ENCODE measurements around the gene SH3TC1. TPM values are rescaled to one million over a fixed set of nuclear protein-coding genes. Genes with fewer than 3 reads are reported as not detected.

The SH3TC1 gene
- total RNA-seq, 4 donors from 2014 or later, result 13.7 to 18.7 (median 15.2) TPM

DNA sequence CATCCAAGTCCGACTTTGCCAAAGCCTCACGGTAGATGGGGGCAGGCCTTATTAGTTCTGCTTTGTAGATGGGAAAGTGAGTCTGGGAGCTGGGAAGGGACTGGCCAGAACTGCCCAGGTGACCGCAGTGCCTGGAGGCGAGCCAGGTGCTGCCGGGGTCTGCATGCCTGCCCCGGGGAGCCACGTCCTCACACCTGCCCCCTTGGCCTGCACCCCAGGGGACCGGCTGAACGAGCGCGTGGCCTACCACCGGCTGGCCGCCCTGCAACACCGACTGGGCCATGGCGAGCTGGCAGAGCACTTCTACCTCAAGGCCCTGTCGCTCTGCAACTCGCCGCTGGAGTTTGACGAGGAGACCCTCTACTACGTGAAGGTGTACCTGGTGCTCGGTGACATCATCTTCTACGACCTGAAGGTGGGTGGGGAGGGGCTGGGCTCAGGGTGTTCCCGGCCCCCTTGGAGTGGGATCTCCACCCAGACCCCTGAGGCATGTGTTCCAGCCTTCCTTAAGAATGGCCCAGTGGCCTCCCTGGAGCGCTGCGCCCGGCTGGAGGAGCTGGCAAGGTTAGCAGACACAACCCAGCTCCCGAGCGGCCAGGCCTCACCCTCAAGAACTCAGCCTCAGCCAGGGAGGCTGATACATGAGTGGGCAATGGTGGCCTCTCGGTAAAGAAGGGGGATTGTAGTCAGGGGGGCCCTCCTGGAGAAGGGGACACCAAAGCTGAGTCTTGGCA, 38.3 kb downstream of the SH3TC1 start:
- intact Hi-C loops (cut with DNase I), result no loop called here
- H3K4me3 ChIP-seq, result no peak overlapping the region
- DNase-seq (ENCODE audit: extremely low spot score), result no peak
- H3K27me3 ChIP-seq, result no peaks in the 10 kb centered on the region
- TF ChIP-seq, protein P1, sequence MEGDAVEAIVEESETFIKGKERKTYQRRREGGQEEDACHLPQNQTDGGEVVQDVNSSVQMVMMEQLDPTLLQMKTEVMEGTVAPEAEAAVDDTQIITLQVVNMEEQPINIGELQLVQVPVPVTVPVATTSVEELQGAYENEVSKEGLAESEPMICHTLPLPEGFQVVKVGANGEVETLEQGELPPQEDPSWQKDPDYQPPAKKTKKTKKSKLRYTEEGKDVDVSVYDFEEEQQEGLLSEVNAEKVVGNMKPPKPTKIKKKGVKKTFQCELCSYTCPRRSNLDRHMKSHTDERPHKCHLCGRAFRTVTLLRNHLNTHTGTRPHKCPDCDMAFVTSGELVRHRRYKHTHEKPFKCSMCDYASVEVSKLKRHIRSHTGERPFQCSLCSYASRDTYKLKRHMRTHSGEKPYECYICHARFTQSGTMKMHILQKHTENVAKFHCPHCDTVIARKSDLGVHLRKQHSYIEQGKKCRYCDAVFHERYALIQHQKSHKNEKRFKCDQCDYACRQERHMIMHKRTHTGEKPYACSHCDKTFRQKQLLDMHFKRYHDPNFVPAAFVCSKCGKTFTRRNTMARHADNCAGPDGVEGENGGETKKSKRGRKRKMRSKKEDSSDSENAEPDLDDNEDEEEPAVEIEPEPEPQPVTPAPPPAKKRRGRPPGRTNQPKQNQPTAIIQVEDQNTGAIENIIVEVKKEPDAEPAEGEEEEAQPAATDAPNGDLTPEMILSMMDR (IDR thresholded peaks at IDR 0.05), result no peak
- TF ChIP-seq EP300 (IDR thresholded peaks at IDR 0.05) (no peak), POLR2A (IDR thresholded peaks at IDR 0.05; ENCODE audit: low read depth) (no peak), POLR2AphosphoS5 (IDR thresholded peaks at IDR 0.05) (no peak)
- H3K27ac ChIP-seq (replicated peaks in 1 of 4), result no peak overlapping the region
- no peaks in the 10 kb centered on the region for H3K9me3 ChIP-seq
- WGBS, result 95% methylated on average over 19 of the region's 29 CpGs
- H3K4me1 ChIP-seq, result peaks cover 4 to 7% (median 6%) of the 10 kb centered on the region in 4 donors
- H3K36me3 ChIP-seq, result peaks cover 0 to 85% (median 41%) of the 10 kb centered on the region in 4 donors

DNA sequence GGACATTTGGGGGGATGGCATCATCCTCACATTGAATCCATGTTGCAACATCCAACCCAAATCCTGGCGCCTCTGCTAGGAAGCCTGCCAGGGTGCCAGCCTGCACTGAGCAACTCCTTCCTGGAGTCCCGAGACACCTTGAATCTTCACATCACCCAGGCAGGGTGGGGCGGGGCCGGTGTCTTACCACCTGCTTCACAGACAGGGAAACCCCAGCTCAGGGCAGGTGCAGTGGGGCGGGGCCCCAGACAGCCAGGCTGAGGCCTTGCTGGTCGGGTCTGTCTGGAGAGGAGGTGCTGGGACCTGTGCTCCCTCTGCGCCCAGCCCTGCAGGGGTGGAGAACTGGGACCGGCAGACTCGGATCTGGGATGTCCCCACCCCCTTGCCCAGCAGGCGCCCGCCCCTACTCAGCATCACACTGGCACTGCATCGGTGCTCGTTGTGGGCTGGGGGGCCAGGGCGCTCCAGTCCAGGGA, 39.0 kb downstream of the SH3TC1 start:
- H3K36me3 ChIP-seq, result peaks cover 0 to 79% (median 37%) of the 10 kb centered on the region in 4 donors
- no peaks in the 10 kb centered on the region for H3K27me3 ChIP-seq
- H3K27ac ChIP-seq (replicated peaks in 1 of 4), result no peak overlapping the region
- 93% methylated on average over 3 of the region's 14 CpGs for WGBS
- H3K4me3 ChIP-seq, result no peak overlapping the region
- H3K9me3 ChIP-seq, result no peaks in the 10 kb centered on the region
- intact Hi-C loops (cut with DNase I), result no loop called here
- TF ChIP-seq, protein P1 (IDR thresholded peaks at IDR 0.05), result no peak
- TF ChIP-seq EP300 (IDR thresholded peaks at IDR 0.05) (no peak), POLR2AphosphoS5 (IDR thresholded peaks at IDR 0.05) (no peak), POLR2A (IDR thresholded peaks at IDR 0.05; ENCODE audit: low read depth) (no peak)
- H3K4me1 ChIP-seq, result peaks cover 9 to 13% (median 12%) of the 10 kb centered on the region in 4 donors
- no peak for DNase-seq (ENCODE audit: extremely low spot score)

DNA sequence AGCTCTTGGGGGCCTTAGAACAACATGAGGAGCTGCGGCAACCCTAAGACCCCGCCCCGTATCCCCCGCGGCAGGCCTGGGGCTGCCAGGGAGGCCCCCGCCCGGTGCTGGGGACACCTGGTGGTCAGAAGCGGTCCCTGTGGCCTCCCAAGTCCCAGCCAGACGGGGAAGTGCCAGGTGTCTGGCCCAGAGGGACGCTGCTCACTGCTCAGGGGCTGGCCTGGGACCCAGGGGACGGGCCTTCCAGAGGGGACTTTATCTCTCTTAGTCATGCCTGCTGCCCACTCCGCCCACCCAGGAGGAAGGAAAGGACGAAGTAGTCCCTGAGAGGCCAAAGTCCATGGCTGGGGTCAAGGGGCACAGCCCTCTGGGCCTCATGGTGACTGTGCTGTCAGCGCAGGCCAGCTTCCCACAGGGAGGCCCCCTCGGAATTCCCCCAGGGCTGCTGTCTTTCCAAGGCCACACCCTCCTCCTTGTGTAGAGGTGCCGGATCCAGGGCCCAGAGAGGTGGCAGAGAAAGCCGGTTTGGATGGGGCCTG, 39.5 kb downstream of the SH3TC1 start:
- no peak overlapping the region for H3K4me3 ChIP-seq
- intact Hi-C loops (cut with DNase I), result no loop called here
- DNase-seq (ENCODE audit: extremely low spot score), result no peak
- peaks cover 9 to 13% (median 12%) of the 10 kb centered on the region in 4 donors for H3K4me1 ChIP-seq
- H3K9me3 ChIP-seq, result no peaks in the 10 kb centered on the region
- H3K36me3 ChIP-seq, result peaks cover 0 to 74% (median 33%) of the 10 kb centered on the region in 4 donors
- WGBS, result no CpG with 5 or more reads among the region's 17 CpGs
- H3K27ac ChIP-seq (replicated peaks in 1 of 4), result no peak overlapping the region
- TF ChIP-seq EP300 (IDR thresholded peaks at IDR 0.05), result no peak
- no peak for TF ChIP-seq POLR2A (IDR thresholded peaks at IDR 0.05; ENCODE audit: low read depth)
- TF ChIP-seq POLR2AphosphoS5 (IDR thresholded peaks at IDR 0.05), result no peak
- TF ChIP-seq, protein P1 (IDR thresholded peaks at IDR 0.05), result peak in 1 of 3 experiments; percentile 35
- no peaks in the 10 kb centered on the region for H3K27me3 ChIP-seq

DNA sequence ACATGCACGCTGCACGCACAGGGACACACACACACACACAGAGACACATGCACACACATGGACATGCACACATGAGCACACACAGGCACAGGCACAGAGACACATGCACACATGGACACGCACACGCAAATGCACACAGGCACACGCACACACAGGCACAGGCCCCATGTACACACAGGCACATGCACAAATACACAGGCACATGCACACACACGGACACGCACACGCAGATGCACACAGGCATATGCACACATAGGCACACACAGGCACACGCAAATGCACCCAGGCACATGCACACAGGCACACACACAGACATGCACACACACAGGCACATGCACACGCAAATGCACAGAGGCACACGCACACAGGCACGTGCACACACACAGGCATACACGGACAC, 40.1 kb downstream of the SH3TC1 start:
- Histone ChIP-seq H3K9me3 (no peaks in the 10 kb centered on the region), H3K27me3 (no peaks in the 10 kb centered on the region), H3K36me3 (peaks cover 0 to 67% (median 30%) of the 10 kb centered on the region in 4 donors), H3K27ac (replicated peaks in 1 of 4) (no peak overlapping the region), H3K4me3 (no peak overlapping the region), H3K4me1 (peaks cover 9 to 13% (median 12%) of the 10 kb centered on the region in 4 donors)
- 95% methylated on average over 10 of the region's 13 CpGs for WGBS
- DNase-seq (ENCODE audit: extremely low spot score), result no peak
- intact Hi-C loops (cut with DNase I), result no loop called here
- TF ChIP-seq EP300 (IDR thresholded peaks at IDR 0.05), result no peak
- TF ChIP-seq POLR2AphosphoS5 (IDR thresholded peaks at IDR 0.05), result no peak
- no peak for TF ChIP-seq POLR2A (IDR thresholded peaks at IDR 0.05; ENCODE audit: low read depth)
- TF ChIP-seq, protein P1 (IDR thresholded peaks at IDR 0.05), result no peak

All from esophagus muscularis mucosa (tissue), 4 donors.